GM12873 (cell line): ENCODE data around the gene MCM5.

ENCODE experiments used
- TF ChIP-seq, protein P1 (sequence below): IDR thresholded peaks from 2 replicates; pipeline ENCODE4 v1.5.1; 2012; ENCODE audit warnings: low read depth, mild to moderate bottlenecking, moderate library complexity, low read length, control low read depth; ENCODE audit not compliant: insufficient read depth; ENCODE audit errors: missing control alignments

The MCM5 gene

DNA sequence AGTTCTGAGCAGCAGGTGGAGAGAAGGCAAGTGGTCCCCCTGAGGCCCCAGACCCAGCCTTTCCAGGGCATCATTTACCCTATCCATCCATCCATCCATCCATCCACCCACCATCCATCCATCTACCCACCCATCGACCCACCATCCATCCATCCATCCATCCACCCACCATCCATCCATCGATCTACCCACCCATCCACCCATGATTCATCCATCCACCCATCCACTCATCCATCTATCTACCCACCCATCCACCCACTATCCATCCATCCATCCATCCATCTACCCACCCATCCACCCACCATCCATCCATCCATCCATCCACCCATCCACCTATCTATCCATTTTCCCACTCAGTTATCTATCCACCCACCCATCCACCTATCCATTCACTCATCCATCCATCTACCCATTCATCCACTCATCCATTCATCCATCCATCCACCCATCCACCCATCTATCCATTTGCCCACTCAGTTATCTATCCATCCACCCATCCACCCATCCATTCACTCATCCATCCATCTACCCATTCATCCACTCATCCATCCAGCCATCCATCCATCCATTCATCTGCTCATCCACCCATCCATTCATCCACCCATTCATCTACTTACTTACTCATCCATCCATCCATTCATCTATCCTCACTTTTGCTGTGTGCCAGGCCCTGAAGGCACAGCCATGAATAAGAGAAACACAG, 63.4 kb downstream of the MCM5 start:
- TF ChIP-seq, protein P1, sequence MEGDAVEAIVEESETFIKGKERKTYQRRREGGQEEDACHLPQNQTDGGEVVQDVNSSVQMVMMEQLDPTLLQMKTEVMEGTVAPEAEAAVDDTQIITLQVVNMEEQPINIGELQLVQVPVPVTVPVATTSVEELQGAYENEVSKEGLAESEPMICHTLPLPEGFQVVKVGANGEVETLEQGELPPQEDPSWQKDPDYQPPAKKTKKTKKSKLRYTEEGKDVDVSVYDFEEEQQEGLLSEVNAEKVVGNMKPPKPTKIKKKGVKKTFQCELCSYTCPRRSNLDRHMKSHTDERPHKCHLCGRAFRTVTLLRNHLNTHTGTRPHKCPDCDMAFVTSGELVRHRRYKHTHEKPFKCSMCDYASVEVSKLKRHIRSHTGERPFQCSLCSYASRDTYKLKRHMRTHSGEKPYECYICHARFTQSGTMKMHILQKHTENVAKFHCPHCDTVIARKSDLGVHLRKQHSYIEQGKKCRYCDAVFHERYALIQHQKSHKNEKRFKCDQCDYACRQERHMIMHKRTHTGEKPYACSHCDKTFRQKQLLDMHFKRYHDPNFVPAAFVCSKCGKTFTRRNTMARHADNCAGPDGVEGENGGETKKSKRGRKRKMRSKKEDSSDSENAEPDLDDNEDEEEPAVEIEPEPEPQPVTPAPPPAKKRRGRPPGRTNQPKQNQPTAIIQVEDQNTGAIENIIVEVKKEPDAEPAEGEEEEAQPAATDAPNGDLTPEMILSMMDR, result no peak

DNA sequence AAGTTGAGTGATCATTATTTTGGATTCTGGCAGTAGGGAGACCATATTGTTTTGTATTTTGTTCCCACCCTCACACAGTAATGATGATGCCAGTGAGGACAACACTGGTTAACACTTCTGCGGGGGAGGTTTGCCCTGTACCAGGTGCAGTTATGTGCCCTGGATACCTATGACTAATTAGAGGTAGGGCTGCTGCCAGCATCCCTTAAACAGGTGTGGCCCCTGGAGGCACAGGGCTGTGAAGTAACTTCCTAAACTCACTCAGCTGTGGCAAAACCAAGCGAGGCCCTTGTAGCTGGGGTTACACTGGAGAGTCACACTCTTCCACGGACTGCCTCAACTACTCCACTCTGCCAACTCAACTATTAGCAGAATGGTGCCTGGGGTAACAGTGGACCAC, 64.5 kb downstream of the MCM5 start:
- TF ChIP-seq, protein P1, result no peak

DNA sequence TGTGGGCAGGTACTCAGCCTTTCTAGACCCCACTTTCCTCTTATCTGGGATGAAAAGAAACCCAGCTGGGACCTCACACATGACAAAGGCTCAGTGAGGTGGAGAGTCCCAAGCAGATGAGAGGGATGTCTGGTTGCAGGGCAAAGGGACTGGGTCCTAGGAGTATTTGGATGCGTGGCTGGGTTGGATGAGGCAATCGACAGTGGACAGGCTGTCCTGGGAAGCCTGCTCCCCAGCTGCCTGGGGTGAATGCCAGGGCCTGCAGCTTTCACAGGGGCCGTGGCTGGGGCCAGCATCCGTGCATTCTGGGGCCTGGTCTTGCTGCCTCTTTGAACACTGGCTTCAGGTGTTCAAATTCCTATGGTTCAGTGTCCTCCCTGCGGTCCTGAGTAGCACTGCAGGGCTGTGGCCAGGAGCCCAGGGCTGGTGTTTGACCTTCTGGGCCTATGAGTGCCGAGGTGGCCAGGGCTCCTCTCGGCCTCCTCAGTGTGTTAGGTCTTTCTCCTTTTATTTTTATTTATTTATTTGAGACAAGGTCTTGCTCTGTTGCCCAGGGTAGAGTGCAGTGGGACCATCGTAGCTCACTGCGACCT, 65.3 kb downstream of the MCM5 start:
- TF ChIP-seq, protein P1, result peak; percentile 3

DNA sequence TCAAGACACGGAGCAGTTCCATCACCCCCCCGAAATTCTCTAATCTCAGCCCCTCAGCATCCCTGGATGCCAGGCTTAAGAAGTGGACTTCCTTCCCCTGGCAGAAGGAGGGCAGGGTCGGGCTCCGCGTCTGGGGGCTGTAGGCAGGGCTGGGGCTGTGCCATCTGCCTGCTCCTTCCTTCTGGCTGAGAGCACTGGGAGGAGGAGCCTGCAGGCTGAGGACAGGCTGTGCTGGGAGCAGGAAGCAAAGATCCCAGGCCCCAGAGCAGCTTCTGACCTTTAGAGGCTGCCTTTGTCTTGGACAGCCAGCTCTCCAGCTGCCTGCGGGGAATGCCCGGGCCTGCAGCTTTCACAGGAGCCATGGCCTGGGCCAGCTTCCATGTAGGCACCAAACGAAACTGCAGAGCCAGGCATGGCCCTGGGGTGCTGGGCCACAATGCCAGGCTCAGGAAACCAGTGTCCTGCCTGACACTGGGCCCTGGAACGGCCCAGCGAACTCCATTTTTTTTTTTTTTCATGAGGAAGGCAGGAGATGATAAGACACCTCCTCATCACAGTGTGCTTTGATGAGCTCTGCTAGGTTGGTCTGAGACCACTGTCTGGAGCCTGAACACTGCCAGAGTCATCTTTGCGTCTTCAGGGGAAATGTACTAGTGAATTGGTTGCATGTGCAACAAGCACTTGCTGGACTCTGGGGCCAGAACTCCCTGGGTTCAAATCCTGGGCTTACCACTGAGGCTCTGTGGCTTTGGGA, 67.9 kb downstream of the MCM5 start:
- TF ChIP-seq, protein P1, result no peak

DNA sequence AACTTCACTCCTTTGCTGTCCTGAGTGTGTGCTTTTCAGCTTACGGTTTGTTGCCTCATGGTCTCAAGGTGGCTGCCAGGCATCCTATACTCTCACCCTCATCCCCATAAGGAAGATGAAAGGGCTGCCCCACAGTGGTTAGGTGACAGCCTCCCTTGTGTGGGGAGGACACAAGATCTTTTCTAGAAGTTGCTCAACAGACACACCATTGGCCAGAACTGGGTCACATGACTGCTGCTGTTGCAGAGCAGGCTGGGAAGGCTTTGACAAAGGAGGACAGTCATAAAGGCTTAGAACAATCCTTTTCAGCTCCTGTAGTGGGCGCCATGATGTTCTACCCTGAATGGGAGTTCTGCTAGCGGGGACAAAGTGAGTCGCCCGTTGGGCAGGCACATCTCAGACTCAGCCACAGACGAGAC, 71.0 kb downstream of the MCM5 start:
- TF ChIP-seq, protein P1, result no peak

DNA sequence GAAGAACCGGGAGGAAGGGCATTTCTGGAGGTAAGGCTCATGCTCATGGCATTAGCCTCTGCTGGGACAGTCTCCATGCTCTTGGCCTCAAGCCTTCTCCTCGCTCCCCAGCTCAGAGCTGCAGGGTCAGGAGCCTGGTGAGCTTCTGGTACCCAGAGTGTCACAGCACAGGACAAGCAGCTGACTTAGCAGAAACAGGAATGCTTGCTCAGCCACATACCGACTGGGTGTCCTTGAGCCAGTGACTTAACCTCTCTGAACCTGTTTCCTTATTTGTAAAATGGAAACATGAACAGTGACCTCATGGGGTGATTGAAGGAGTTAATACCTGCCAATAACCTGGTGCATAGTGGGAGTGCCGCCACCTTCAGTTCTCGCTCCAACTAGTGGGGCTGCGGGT, 72.5 kb downstream of the MCM5 start:
- TF ChIP-seq, protein P1, result no peak

DNA sequence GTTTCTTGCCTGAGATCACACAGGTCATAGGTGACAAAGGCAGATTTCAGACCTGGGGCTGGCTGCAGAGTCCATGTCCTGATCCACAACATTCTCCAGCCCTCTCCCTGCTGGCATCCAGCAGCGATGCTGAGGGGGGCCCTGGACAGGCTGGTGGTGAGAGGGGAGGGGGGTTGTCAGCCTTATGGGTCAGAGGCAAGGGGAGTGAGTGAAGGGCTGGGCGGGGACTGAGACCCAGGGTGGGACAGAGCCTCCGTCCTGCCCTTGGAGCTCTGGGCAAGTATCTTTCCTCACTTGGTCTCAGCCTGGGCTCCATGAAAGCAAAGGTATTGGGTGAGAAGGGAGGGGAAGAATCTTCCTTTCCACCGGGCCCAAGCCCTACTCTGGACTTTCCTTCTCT, 74.0 kb downstream of the MCM5 start:
- TF ChIP-seq, protein P1, result no peak
